Astrocyte (in vitro differentiated cells and primary cell): ENCODE measurements around the gene SUPT16H. TPM values are rescaled to one million over a fixed set of nuclear protein-coding genes. Genes with fewer than 3 reads are reported as not detected.

Source experiments
- DNase-seq: peaks from one replicate; pipeline ENCODE4 v3.0.0-alpha.2; 2010; ENCODE audit warnings: low read depth
- FAIRE-seq: peaks from 2 replicates; lab custom pipeline; 2011; peaks lifted over from hg19 to GRCh38; lab: Jason Lieb, UNC
- H2AFZ ChIP-seq: 2 replicates; pipeline ENCODE4 v1.6.0; 2012; ENCODE audit warnings: low read depth, low read length, inconsistent platforms
- H3K27ac ChIP-seq: 2 replicates; pipeline ENCODE4 v1.5.1; 2011; ENCODE audit warnings: low read depth, low read length, inconsistent platforms
- H3K27me3 ChIP-seq: 2 replicates; pipeline ENCODE4 v1.6.0; 2011; ENCODE audit warnings: low read length, inconsistent platforms; ENCODE audit not compliant: insufficient read depth
- H3K36me3 ChIP-seq: 2 replicates; pipeline ENCODE4 v1.5.1; 2011; ENCODE audit warnings: low read length, inconsistent platforms; ENCODE audit not compliant: insufficient read depth
- H3K4me1 ChIP-seq: 2 replicates; pipeline ENCODE4 v1.5.1; 2011; ENCODE audit warnings: low read length, inconsistent platforms; ENCODE audit not compliant: insufficient read depth
- H3K4me2 ChIP-seq: 2 replicates; pipeline ENCODE4 v1.6.0; 2012; ENCODE audit warnings: low read length, inconsistent platforms
- H3K4me3 ChIP-seq: 2 replicates; pipeline ENCODE4 v1.5.1; 2011; ENCODE audit warnings: low read depth, mild to moderate bottlenecking, low read length, inconsistent platforms; ENCODE audit not compliant: insufficient read depth
- H3K79me2 ChIP-seq: 2 replicates; pipeline ENCODE4 v1.6.0; 2012; ENCODE audit warnings: mild to moderate bottlenecking, low read length, inconsistent platforms; ENCODE audit not compliant: insufficient read depth
- H3K9ac ChIP-seq: 2 replicates; pipeline ENCODE4 v1.6.0; 2012; ENCODE audit warnings: mild to moderate bottlenecking, low read length, inconsistent platforms
- H3K9me3 ChIP-seq: 2 replicates; pipeline ENCODE4 v1.5.1; 2012; ENCODE audit warnings: low read depth, mild to moderate bottlenecking, low read length, inconsistent platforms; ENCODE audit not compliant: insufficient read depth
- H4K20me1 ChIP-seq: 2 replicates; pipeline ENCODE4 v1.6.0; 2012; ENCODE audit warnings: low read length, inconsistent platforms; ENCODE audit not compliant: insufficient read depth
- H3K27ac Mint-ChIP-seq: one replicate; pipeline ENCODE4 v1.8.0; 2021; ENCODE audit warnings: mild to moderate bottlenecking, mixed read lengths; ENCODE audit not compliant: unreplicated experiment
- H3K27me3 Mint-ChIP-seq: one replicate; pipeline ENCODE4 v1.8.0; 2021; ENCODE audit warnings: low read depth, mixed read lengths; ENCODE audit not compliant: unreplicated experiment
- H3K36me3 Mint-ChIP-seq: one replicate; pipeline ENCODE4 v1.8.0; 2021; ENCODE audit warnings: low read depth, mixed read lengths; ENCODE audit not compliant: unreplicated experiment
- H3K4me1 Mint-ChIP-seq: one replicate; pipeline ENCODE4 v1.8.0; 2021; ENCODE audit warnings: low read depth, mixed read lengths; ENCODE audit not compliant: unreplicated experiment
- H3K4me3 Mint-ChIP-seq: one replicate; pipeline ENCODE4 v1.8.0; 2021; ENCODE audit warnings: mild to moderate bottlenecking, moderate library complexity, mixed read lengths; ENCODE audit not compliant: unreplicated experiment
- H3K9me3 Mint-ChIP-seq: one replicate; pipeline ENCODE4 v1.8.0; 2021; ENCODE audit warnings: mild to moderate bottlenecking, mixed read lengths; ENCODE audit not compliant: unreplicated experiment
- EZH2 ChIP-seq: IDR thresholded peaks from 2 replicates; pipeline ENCODE4 v1.6.1; 2012; ENCODE audit warnings: mild to moderate bottlenecking, low read length, inconsistent platforms; ENCODE audit not compliant: insufficient read depth
- total RNA-seq: library from RNA; stranded (reverse); gene quantifications from 2 replicates; pipeline ENCODE4 v1.2.1, GENCODE V29; 2021
- TF ChIP-seq, protein P1 (sequence below): IDR thresholded peaks from 2 replicates; pipeline ENCODE4 v1.5.1; 2011; ENCODE audit warnings: low read depth, mild to moderate bottlenecking, inconsistent platforms, low read length, moderate library complexity; ENCODE audit not compliant: insufficient read depth

The SUPT16H gene
- total RNA-seq, 1 donor from 2014 or later = 74.3 TPM

DNA sequence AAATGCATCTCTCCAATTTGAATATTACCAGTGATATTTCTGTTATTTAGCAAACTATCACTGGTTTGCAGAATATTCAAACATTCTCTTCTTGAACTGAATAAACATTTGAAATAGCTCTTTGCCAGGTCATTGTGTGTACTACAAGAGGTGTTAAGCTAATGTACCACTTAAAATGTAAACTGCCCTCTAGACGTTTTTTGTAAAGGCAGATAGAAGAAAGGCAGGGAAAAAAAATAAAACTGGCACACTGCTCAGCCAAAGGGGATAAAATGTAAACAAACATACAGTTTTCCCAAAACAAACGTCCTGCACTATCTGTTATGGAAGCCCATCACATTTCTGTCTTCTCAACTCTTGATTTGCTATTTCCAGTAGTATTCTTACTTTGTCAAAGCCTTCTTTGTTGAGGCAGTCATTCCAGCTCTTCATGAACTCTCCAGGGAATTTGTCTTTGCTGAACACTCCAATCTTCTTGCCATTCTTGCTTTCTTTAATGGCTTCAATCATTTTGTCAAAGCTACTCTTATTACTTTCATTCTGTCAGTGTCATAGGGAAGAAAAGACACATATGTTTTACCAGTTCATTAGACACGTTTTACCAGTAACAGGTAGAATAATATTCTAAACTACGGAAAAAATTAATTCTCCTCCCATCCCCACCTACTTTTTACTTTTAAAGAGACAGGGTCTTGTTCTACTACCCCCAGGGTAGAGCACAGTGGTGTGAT, 13.7 kb downstream of the SUPT16H start:
- Mint-ChIP-seq H3K9me3 (no peaks in the 10 kb centered on the region), H3K4me1 (no peaks in the 10 kb centered on the region), H3K27me3 (no peaks in the 10 kb centered on the region), H3K27ac (no peak overlapping the region), H3K36me3 (peaks cover 10% of the 10 kb centered on the region), H3K4me3 (no peak overlapping the region)
- no peak overlapping the region for H3K9ac ChIP-seq
- peaks cover 50% of the 10 kb centered on the region for H3K36me3 ChIP-seq
- no peaks in the 10 kb centered on the region for H3K9me3 ChIP-seq
- no peak overlapping the region for H3K27ac ChIP-seq
- H3K4me3 ChIP-seq = no peak overlapping the region
- no peaks in the 10 kb centered on the region for H3K27me3 ChIP-seq
- FAIRE-seq = no peak
- H3K4me2 ChIP-seq = no peak overlapping the region
- peaks cover 17% of the 10 kb centered on the region for H3K79me2 ChIP-seq
- peaks cover 14% of the 10 kb centered on the region for H4K20me1 ChIP-seq
- H3K4me1 ChIP-seq = no peaks in the 10 kb centered on the region
- DNase-seq = no peak
- H2AFZ ChIP-seq = no peak overlapping the region
- no peak for TF ChIP-seq EZH2
- TF ChIP-seq, protein P1, sequence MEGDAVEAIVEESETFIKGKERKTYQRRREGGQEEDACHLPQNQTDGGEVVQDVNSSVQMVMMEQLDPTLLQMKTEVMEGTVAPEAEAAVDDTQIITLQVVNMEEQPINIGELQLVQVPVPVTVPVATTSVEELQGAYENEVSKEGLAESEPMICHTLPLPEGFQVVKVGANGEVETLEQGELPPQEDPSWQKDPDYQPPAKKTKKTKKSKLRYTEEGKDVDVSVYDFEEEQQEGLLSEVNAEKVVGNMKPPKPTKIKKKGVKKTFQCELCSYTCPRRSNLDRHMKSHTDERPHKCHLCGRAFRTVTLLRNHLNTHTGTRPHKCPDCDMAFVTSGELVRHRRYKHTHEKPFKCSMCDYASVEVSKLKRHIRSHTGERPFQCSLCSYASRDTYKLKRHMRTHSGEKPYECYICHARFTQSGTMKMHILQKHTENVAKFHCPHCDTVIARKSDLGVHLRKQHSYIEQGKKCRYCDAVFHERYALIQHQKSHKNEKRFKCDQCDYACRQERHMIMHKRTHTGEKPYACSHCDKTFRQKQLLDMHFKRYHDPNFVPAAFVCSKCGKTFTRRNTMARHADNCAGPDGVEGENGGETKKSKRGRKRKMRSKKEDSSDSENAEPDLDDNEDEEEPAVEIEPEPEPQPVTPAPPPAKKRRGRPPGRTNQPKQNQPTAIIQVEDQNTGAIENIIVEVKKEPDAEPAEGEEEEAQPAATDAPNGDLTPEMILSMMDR = no peak

GRCh38 chr14:21367582-21368144, 16.2 kb downstream of the SUPT16H start:
- no peak overlapping the region for H3K4me3 ChIP-seq
- H4K20me1 ChIP-seq = peaks cover 8% of the 10 kb centered on the region
- no peak for DNase-seq
- Mint-ChIP-seq H3K9me3 (no peaks in the 10 kb centered on the region), H3K4me1 (peaks cover 1% of the 10 kb centered on the region), H3K4me3 (no peak overlapping the region), H3K27me3 (no peaks in the 10 kb centered on the region), H3K27ac (no peak overlapping the region), H3K36me3 (peaks cover 11% of the 10 kb centered on the region)
- H3K27me3 ChIP-seq = no peaks in the 10 kb centered on the region
- FAIRE-seq = peak; percentile 32
- H3K36me3 ChIP-seq = peaks cover 67% of the 10 kb centered on the region
- H3K79me2 ChIP-seq = no peaks in the 10 kb centered on the region
- TF ChIP-seq, protein P1 = no peak
- no peak for TF ChIP-seq EZH2
- no peak overlapping the region for H2AFZ ChIP-seq
- H3K4me2 ChIP-seq = no peak overlapping the region
- H3K9ac ChIP-seq = no peak overlapping the region
- no peaks in the 10 kb centered on the region for H3K9me3 ChIP-seq
- no peak overlapping the region for H3K27ac ChIP-seq
- no peaks in the 10 kb centered on the region for H3K4me1 ChIP-seq

GRCh38 chr14:21356511-21356910, 27.3 kb downstream of the SUPT16H start:
- peaks cover 80% of the 10 kb centered on the region for H3K36me3 ChIP-seq
- H3K4me2 ChIP-seq = no peak overlapping the region
- no peaks in the 10 kb centered on the region for H3K27me3 Mint-ChIP-seq
- FAIRE-seq = no peak
- no peaks in the 10 kb centered on the region for H4K20me1 ChIP-seq
- no peak for DNase-seq
- H3K36me3 Mint-ChIP-seq = peaks cover 34% of the 10 kb centered on the region
- H3K27ac Mint-ChIP-seq = no peak overlapping the region
- H3K9me3 ChIP-seq = no peaks in the 10 kb centered on the region
- no peak overlapping the region for H3K4me3 Mint-ChIP-seq
- no peaks in the 10 kb centered on the region for H3K4me1 ChIP-seq
- H2AFZ ChIP-seq = no peak overlapping the region
- no peak overlapping the region for H3K4me3 ChIP-seq
- H3K27me3 ChIP-seq = no peaks in the 10 kb centered on the region
- TF ChIP-seq EZH2 = no peak
- TF ChIP-seq, protein P1 = no peak
- H3K79me2 ChIP-seq = no peaks in the 10 kb centered on the region
- H3K27ac ChIP-seq = no peak overlapping the region
- H3K4me1 Mint-ChIP-seq = no peaks in the 10 kb centered on the region
- H3K9me3 Mint-ChIP-seq = no peaks in the 10 kb centered on the region
- no peak overlapping the region for H3K9ac ChIP-seq
